Stimulated activated CD4-positive, alpha-beta T cell treated with anti-CD3 and anti-CD28 coated beads, Interleukin-1b, Interleukin-23, amount 100 ng/mL, for 1 hour (primary cell): Measurements from ENCODE around the gene EXOC6B.

Source experiments
- DNase-seq, 2 donors: peaks; one replicate each; pipeline ENCODE4 v3.0.0-alpha.2; 2020; ENCODE audit warnings: low read depth in 2 of 2

EXOC6B gene

DNA sequence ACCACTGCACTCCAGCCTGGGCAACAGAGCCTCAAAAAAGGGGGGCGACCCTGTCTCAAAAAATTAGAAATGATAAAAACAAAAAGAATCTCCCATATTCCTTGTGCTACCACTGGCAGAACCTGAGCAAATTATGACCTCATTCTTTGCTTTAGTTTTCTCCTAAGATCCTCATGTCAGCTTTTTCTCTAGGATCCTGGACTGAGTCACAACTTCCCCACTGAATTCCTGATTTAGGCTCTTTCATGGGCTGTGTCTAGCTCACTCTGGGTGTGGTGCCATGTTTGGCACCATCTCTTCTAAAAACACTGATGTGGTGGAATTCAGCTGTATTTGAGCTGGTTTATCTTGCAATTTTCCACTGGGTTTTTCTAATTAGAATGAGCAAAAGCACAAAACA lies 37.1 kb downstream of the EXOC6B start:
- no peak for DNase-seq

DNA sequence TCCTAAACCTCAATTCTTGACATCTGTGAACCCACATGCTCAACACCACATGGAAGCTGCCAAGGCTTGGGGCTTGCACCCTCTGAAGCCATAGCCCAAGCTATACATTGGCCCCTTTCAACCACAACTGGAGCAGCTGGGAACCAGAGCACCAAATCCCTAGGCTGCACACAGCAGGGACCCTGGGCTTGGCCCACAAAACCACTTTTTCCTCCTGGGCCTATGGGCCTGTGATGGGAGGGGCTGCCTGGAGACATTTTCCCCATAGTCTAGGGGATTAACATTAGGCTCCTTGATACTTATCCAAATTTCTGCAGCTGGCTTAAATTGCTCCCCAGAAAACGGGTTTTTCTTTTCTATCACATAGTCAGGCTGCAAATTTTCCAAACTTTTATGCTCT lies 40.3 kb downstream of the EXOC6B start:
- no peak for DNase-seq

DNA sequence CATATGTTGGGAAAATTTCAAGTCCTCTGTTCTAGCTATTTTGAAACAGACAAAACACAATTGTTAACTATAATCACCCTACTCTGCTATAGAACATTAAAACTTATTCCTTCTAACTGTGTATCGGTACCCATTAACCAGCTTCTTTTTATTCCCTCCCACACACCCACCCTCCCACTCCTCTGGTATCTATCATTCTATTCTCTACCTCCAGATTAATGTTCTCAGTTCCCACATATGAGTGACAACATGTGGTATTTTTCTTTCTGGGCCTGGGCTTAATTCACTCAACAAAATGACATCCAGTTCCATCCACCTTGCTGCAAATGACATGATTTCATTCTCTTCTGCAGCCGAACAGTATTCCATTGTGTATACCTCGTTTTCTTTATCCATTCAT lies 43.3 kb downstream of the EXOC6B start:
- no peak for DNase-seq

DNA sequence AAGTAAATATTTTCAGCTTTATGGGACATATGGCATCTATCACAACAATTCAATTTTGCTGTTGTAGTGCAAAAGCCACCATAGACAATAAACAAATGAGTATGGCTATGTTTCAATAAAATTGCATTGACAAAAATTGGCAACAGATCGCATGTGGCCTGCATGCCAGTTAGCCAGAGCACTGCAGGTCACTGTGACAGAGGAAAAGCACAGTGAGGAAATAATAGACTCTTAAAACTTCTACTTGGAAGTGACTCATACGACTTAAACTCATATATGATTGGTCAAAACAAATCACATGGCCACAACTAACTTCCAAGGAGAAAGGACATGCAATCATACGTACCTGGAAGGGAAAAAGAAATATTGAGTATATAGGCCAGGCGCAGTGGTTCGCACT lies 44.4 kb downstream of the EXOC6B start:
- no peak for DNase-seq

DNA sequence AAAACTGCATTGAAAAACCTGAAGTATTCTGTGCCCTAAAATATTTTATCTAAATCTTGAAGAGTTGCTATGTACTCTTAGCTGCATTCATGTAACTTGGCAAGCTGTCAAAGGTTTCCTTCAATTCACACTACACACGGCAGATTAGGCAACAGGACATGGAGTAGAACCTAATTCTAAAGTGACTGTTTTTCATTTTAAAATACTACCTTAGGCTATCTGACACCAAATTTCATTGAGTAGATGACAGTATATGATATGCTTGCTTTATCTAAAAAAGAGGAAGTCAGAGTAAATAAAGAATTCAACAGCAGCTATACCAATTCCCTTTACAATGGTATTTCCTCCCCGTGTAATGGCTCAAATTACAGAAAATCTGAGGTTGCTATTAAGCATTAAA lies 45.4 kb downstream of the EXOC6B start:
- DNase-seq: no peak

DNA sequence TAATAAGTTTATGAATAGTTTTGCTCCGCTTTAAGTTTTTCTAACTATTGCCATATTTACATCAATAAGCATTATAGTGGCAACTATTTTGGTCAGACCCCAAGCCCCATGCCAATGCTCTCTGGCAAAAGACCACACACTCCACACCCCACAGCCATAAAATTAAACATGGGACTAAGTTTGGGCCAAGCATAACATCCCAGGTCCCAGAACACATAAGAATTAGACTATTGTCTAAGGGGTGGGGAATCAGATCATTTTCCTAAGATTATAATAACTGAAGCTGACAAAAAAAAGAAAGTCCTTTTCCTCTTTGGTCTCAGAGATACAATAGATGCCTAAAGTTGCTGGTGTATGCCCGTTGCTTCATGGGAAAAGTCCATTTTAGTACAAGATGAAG lies 46.3 kb downstream of the EXOC6B start:
- DNase-seq: no peak

DNA sequence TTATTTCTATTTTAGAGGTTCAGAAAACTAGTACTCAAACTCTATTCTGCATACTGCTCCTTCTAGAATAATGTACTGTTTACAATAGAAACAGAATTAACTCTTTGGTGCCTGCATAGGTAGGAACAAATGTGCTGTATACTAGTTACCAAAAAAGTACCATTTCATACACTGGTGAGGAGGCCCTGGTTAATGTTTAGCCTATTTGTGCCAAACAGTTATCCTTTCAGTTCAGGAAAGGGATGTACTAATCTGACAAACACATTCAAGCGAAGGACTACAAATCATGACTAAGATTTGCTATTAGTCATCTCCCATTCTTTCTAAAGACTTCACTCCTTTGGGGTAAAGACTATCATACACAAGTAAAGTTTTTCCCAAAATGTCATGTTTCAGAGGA lies 47.4 kb downstream of the EXOC6B start:
- no peak for DNase-seq

DNA sequence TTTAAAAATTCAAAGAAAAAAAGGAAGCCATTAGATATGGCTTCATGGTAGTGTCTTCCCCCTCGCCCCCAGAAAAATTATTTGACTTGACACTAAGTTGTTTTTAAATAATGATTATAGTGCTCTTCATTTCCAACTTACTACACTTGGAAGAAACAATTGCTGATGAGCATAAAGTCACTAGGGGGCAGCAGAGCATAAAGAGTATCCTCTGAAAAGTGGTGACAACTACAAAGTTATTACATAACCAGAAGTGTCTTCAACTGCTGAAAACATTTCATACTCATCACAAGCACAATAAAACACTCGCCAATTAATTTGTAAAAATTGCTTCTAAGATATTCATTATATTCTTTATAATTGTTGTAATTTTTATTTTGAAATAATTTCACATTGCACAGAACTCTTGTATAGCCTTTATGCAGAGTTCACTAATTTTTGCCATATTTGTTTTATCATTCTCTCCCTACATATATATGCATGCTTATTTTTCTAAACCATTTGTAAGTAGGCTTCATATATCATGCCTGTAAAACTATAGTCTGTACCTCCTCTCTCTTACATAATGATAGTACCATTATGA lies 54.9 kb downstream of the EXOC6B start:
- DNase-seq: peak; percentile 19 to 33

DNA sequence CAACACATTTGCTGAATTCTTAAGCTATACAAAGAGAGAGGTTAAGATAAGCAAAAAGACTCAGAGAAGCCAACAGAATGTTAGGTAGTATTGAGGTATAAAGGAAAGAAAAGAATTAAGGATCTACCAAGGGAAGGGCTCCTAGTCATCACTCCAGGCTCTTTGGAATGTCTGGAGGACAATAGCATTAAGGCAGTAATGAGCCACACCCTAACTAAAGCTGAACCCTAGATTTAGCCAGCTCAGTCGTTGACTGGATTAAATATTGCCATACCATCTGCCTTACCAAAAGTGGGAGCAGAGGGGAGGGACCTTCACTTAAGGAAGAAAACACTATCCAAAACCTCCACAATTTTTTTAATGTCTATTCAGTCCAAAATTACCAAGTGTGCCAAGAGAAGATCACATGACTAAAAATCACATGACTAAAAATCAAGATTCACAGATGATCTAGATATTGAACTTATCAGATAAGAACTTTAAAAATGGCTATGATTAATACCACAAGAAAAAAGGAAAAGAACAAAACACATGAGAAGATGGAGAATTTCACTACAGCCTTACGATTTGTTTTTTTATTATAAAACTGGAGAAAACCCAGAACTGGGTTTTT lies 59.7 kb downstream of the EXOC6B start:
- no peak for DNase-seq

DNA sequence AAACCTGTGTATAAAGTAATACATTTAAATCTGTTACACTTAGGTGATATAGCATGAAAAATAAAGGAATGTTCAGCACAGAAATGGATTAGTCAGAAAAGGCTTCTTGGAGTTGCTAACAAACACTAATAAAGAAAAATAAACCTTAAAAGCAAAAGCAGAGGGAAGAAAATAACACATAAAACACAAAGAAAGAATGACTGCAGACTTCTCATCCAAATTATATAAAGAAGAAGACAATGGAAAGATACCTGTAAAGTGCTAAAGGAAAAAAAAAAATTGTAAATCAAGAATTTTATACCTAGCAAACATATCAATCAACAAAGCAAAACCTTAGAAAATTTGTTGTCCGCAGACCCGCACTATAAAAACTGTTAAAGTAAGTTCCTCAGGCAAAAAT lies 63.6 kb downstream of the EXOC6B start:
- DNase-seq: no peak

DNA sequence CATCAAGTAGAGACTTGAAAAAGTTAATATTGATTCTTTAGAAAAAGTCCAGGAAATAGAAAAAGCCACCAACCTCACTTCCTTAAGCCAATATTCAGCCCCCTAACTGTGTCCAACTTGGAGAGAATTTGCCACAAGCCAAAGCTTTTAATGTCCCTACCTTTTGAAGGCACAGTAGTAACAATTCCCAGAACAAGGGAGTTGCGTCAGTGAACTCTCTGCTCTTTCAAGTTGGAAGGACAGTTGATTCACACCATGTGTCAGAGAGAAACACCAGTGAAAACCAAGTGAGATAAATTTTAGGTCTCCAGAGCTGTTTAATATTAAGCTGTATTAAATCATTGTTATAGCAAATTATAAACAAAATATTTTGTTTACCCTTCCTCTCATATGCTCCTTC lies 66.1 kb downstream of the EXOC6B start:
- DNase-seq: no peak

DNA sequence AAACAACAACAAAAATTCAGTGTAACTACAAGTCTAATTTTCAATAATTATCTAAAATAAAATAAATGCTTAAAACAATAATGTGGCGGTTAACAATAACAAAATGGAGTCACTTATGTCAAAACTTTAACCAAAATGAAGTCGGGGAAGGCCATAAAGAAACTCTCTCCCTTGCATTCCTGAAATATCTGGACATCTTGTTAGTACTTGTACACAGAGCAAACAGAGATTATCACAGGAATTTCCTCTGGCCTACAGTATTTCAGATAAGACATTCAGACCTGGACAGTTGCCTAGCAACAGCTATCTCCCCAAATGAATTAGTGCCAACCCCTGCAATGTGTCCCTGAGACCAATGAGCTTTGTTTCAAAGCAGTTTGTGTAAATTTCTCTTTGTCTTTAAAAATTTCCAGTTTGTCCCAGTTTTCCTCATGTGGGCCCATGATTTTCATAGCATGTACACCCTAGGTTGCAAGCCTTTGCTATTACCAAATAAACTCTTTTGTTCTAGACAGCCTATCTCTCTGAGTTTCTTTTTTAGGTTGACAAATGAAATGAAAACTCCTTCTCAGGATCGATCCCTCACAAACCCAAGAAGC lies 68.6 kb downstream of the EXOC6B start:
- DNase-seq: no peak

DNA sequence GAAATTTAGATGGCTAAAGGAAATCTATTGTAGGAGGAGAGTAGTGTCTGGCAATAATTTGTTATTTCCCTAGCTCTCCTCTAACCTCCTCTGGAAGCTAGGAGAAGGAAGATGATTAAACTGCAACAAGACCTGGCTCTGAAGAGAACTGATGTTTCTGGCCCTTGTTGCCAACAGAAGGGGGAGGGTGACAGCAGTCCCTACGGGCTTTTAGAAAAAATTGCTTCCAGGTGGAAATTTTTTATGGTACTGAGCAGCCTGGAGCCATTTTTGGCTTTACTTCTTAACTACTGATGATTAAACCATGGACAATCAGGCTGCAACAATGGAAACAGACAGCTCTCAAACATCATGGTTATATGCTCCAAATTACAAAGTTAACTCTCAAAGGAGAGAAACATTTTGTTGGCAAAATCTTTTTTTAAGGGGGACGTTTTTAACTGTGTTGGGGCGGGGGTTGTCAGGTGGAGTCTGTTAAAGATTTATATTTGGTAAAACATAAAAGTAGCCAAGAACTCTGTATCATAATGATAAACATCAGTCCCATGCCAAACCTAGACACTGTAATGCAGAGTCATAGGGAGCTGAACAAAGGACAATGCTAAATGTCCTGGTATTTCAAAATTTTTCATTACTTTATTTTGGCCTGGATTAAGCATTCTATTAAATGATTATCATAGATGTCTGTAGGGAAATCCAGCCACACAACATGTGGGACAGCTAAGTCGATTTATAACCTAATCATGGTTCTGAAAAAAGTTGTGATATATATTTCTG lies 70.0 kb downstream of the EXOC6B start:
- no peak for DNase-seq

DNA sequence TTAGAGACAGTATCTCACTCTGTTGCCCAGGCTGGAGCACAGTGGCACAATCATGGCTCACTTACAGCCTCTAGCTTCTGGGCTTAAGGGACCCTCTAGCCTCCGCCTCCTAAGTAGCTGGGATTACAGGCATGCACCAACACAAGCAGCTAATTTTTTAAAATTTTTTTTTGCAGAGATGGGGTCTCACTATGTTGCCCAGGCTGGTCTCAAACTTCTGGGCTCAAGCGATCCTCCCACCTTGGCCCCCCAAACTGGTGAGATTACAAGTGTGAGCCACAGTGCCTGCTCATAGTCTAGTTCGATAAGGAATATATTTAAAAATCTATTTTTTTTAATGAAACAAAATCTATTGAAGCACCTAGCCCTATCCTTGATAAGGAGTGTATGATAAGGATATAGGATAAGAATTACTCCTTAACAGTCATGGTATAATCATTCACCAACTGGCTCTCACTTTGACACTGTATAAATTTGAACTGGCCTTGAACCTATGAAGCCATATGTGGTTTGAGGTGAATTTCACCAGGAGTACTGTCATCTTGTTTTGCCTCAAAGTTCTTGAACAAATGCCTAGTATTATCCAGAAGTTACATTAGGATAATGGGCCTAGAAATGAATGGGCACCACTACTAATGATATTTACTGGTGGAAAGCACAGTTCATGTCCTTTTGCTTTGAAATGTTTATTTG lies 71.1 kb downstream of the EXOC6B start:
- DNase-seq: no peak

DNA sequence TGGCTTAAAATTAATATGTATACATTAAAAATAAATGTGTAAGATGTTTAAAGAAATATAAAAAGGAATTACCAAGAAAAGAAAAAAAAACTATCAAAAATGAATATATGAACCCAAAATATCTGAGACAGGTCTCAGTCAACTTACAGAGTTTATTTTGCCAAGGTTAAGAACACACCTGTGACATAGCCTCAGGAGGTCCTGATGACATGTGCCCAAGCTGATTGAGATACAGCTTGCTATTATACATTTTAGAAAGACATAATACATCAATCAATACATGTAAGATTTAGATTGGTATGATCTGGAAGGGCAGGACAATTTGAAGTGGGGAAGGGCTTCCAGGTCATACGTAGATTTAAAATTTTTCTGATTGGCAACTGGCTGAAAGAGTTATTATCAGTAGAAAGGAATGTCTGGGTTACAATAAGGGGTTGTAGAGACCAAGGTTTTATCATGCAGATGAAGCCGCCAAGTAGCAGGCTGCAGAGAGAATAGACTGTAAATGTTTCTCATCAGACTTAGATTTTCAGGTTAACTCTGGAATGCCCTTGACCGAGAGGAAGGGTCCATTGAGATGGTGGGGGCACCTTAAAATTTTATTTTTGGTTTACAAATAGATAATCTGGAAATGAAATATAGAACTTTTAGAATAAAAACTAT lies 74.7 kb downstream of the EXOC6B start:
- no peak for DNase-seq

DNA sequence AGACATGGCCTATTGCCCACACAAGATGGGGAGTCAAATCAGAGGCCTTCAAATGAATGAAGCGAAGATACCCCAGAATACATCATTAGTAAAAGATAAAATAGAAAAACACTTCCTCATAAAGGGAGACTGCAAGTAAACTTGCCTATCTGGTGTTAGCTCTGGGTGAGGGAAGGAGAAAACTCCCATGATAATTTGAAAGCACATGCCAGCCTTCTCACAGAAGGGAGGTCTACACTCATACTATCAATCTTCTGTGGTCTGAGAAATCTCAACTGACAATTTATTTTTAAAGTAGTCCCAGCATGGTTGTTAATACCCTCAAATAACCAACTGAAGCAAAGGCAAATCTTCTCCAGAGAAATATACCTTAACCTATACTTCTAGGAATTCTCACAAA lies 75.4 kb downstream of the EXOC6B start:
- DNase-seq: no peak

DNA sequence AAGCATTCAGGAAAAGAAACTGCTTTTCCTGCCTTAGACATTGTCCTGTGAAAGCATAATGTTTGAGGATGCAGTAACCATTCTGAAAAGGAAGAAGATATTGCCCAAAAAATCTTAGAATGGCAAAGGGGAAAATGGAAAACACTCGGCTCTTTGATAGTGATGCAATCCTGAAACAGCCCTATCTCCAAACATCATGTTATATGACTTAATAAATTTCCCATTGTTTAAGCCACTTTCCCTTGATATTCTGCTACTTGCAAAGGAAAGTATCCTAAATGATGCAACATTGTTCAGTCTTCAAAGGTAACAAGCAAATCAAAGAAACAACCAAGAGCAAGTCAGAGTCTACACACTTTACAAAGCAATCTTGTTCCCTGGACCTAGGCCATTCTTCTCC lies 78.5 kb downstream of the EXOC6B start:
- no peak for DNase-seq

DNA sequence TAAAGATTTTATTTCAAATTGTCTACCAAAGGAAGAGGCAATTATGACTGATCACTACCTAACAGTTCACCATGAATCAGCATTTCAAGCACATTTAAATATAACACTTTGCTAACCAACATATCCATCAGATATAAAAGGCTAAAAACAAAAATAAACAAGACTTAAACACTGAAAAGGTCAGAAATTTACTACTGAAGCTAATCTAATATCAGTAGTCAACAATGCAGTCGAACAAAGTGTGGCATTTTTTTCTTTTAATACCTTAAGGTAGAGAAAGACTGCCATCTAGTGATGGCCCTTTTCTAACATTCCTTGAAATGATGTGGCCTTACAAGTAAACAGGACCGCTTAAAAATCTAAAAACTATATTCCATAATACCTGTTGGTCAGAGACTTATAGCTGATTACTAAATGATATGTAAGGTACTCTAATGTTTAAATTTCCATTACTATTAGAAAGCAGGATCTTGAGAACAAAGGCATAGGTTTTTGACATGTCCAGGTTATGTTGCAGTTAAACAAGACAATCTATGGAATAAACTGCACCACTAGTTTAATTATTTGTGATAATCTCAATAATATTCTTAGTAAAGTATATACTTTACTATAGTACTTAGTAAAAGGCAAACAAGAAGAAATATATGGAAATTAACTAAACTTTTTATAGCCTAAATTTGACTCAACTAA lies 80.0 kb downstream of the EXOC6B start:
- DNase-seq: no peak

DNA sequence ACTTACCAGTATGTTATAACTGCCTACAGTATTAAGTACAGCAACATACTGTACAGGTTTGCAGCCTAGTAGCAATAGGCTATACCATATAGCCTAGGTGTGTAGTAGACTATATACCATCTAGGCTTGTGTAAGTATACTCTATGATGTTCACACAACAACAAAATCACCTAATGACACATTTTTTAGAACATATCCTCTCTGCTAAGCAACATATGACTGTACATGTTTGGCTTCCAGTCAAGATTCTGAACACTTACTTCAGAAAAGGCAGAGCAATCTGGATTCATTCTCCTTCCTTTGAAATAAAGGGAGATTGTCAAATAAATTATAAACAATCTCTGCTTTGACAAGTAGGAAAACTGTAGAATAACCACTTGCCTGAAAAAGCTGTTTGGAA lies 81.8 kb downstream of the EXOC6B start:
- DNase-seq: no peak

DNA sequence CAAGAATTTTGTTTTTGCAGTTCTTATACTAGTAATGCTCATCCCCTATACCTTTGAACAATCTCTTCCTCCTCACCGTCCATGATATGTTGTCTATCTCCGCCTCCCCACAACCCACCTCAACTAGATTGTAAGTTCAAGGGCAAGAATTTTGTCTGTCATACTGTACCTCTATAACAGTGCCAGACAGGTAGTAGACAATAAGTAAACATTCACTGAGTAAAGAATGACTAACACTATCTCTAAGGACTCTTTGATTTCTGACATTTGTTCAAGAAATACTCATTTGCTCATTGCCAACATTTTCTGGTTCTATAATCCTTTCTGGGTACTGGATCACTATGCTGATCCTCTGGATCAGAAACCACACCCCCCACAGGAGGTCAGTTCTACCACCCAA lies 82.4 kb downstream of the EXOC6B start:
- no peak for DNase-seq

DNA sequence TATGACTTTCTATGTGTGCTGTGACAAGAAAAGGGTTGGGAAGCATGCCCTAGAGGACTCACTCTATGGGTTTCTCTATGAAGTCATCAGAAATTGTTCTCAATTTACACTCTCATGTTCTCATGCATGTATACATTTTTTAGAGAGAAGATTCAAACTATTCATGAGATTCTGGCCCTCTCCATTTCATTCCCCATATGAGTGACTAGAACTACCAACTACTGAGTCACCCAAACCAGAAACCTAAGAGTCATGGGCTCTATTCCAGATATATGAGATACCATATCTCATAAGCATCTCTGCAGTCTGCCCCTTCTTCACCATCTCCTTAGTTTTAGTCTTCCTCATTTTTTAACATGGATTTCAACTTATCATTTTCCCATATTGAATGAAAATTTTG lies 87.7 kb downstream of the EXOC6B start:
- DNase-seq: no peak
